MM.1S (cell line): ENCODE data around the gene INPP5F.

Experiments
- DNase-seq: peaks from one replicate; pipeline ENCODE4 v3.0.0-alpha.2; 2015
- H2AFZ ChIP-seq: fragments of 300-600 bp; sonication (generic); 2 replicates; pipeline ENCODE4 v1.6.0; 2016; ENCODE audit warnings: antibody characterized with exemption, low read length
- H3F3A ChIP-seq: fragments of 300-600 bp; sonication (generic); 2 replicates; pipeline ENCODE4 v1.6.1; 2016; ENCODE audit warnings: mild to moderate bottlenecking, antibody characterized with exemption, low read length, moderate library complexity, mixed read lengths; ENCODE audit not compliant: insufficient read depth
- H3K27ac ChIP-seq: fragments of 300-600 bp; sonication (generic); 2 replicates; pipeline ENCODE4 v1.5.1; 2016; ENCODE audit warnings: mild to moderate bottlenecking, low read length
- H3K27me3 ChIP-seq: fragments of 300-600 bp; sonication (generic); replicated peaks from 2 replicates; pipeline ENCODE4 v1.6.0; 2016; ENCODE audit warnings: low read length; ENCODE audit not compliant: insufficient read depth
- H3K36me3 ChIP-seq: fragments of 300-600 bp; sonication (generic); replicated peaks from 2 replicates; pipeline ENCODE4 v1.6.1; 2016; ENCODE audit warnings: mild to moderate bottlenecking, low read length, mixed read lengths; ENCODE audit not compliant: insufficient read depth
- H3K4me1 ChIP-seq: fragments of 300-600 bp; sonication (generic); 2 replicates; pipeline ENCODE4 v1.6.1; 2016; ENCODE audit warnings: low read length, mixed read lengths
- H3K4me2 ChIP-seq: fragments of 300-600 bp; sonication (generic); 2 replicates; pipeline ENCODE4 v1.6.0; 2016; ENCODE audit warnings: low read depth, low read length
- H3K4me3 ChIP-seq: fragments of 300-600 bp; sonication (generic); 2 replicates; pipeline ENCODE4 v1.5.1; 2016; ENCODE audit warnings: low read length, mixed read lengths
- H3K79me2 ChIP-seq: fragments of 300-600 bp; sonication (generic); 2 replicates; pipeline ENCODE4 v1.6.1; 2016; ENCODE audit warnings: mixed run types, low read length, mixed read lengths
- H3K9ac ChIP-seq: fragments of 300-600 bp; sonication (generic); 2 replicates; pipeline ENCODE4 v1.6.1; 2016; ENCODE audit warnings: low read length, mixed read lengths
- H3K9me2 ChIP-seq: fragments of 300-600 bp; sonication (generic); replicated peaks from 2 replicates; pipeline ENCODE4 v1.6.1; 2016; ENCODE audit warnings: mild to moderate bottlenecking, low read length, mixed read lengths; ENCODE audit not compliant: insufficient read depth
- H3K9me3 ChIP-seq: fragments of 300-600 bp; sonication (generic); replicated peaks from 2 replicates; pipeline ENCODE4 v1.6.1; 2016; ENCODE audit warnings: mild to moderate bottlenecking, low read length, mixed read lengths; ENCODE audit not compliant: insufficient read depth
- H4K20me1 ChIP-seq: fragments of 300-600 bp; sonication (generic); 2 replicates; pipeline ENCODE4 v1.6.1; 2016; ENCODE audit warnings: mild to moderate bottlenecking, low read length, moderate library complexity, mixed read lengths; ENCODE audit not compliant: insufficient read depth
- EZH2 ChIP-seq: fragments of 300-600 bp; sonication (generic); optimal IDR thresholded peaks from 2 replicates; pipeline ENCODE3; 2017; ENCODE audit warnings: low read depth, mild to moderate bottlenecking, antibody characterized with exemption, low read length, mixed read lengths
- EZH2phosphoT487 ChIP-seq: fragments of 300-600 bp; sonication (generic); IDR thresholded peaks from 2 replicates; pipeline ENCODE4 v1.6.1; 2018; ENCODE audit warnings: antibody characterized with exemption, low read length
- TF ChIP-seq, protein P1 (sequence below): fragments of 300-600 bp; sonication (generic); IDR thresholded peaks from 2 replicates; pipeline ENCODE4 v1.5.1; 2016; ENCODE audit warnings: antibody characterized with exemption, low read length, mixed read lengths

INPP5F gene

GRCh38 chr10:119871881-119872609 lies 146.2 kb downstream of the INPP5F start:
- no peak for TF ChIP-seq EZH2phosphoT487
- TF ChIP-seq EZH2: no peak
- TF ChIP-seq, protein P1, sequence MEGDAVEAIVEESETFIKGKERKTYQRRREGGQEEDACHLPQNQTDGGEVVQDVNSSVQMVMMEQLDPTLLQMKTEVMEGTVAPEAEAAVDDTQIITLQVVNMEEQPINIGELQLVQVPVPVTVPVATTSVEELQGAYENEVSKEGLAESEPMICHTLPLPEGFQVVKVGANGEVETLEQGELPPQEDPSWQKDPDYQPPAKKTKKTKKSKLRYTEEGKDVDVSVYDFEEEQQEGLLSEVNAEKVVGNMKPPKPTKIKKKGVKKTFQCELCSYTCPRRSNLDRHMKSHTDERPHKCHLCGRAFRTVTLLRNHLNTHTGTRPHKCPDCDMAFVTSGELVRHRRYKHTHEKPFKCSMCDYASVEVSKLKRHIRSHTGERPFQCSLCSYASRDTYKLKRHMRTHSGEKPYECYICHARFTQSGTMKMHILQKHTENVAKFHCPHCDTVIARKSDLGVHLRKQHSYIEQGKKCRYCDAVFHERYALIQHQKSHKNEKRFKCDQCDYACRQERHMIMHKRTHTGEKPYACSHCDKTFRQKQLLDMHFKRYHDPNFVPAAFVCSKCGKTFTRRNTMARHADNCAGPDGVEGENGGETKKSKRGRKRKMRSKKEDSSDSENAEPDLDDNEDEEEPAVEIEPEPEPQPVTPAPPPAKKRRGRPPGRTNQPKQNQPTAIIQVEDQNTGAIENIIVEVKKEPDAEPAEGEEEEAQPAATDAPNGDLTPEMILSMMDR: no peak
- H3K27ac ChIP-seq: peak overlapping the region; percentile 49; the same call in 1 of the 2 replicates
- H3K9me2 ChIP-seq: no peaks in the 10 kb centered on the region
- peaks cover 44% of the 10 kb centered on the region for H4K20me1 ChIP-seq
- H3K4me3 ChIP-seq: peak overlapping the region; percentile 98
- peaks cover 52% of the 10 kb centered on the region for H3K79me2 ChIP-seq
- no peaks in the 10 kb centered on the region for H3K27me3 ChIP-seq
- H3F3A ChIP-seq: peaks cover 5% of the 10 kb centered on the region; the same call in 1 of the 2 replicates
- no peaks in the 10 kb centered on the region; the same call in 1 of the 2 replicates for H3K36me3 ChIP-seq
- peaks cover 11% of the 10 kb centered on the region; the same call in 1 of the 2 replicates for H3K4me1 ChIP-seq
- peak; percentile 78 for DNase-seq
- H3K9ac ChIP-seq: peak overlapping the region; percentile 78
- peak overlapping the region; percentile 35; the same call in 1 of the 2 replicates for H2AFZ ChIP-seq
- no peaks in the 10 kb centered on the region for H3K9me3 ChIP-seq
- peak overlapping the region; percentile 76 for H3K4me2 ChIP-seq

DNA sequence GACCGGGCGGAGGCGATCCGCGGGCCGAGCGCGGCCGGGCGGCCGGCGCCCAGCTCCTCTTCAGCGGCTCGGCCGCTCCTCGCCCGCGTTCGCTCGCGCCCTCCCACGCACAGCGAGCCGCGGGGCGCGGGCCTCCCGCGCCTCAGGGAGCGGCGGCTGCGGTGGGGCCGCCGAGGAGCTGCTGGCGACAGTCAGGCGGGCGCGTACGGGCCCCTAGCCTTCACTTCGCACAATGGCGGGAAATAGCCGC lies 146.7 kb downstream of the INPP5F start, which contains the start of gene MCMBP:
Gene MCMBP (minus strand): TSS at position 234 of the 250 bp plus-strand sequence. CDS start 259 bp downstream, outside the sequence.
- Histone ChIP-seq H2AFZ (peak within 1 kb of the TSS; percentile 86), H3K9me3 (no peaks in the 10 kb centered on the region), H3K36me3 (no peaks in the 10 kb centered on the region; the same call in 1 of the 2 replicates), H3K27me3 (no peaks in the 10 kb centered on the region), H3F3A (peaks cover 5% of the 10 kb centered on the region; the same call in 1 of the 2 replicates), H3K4me3 (peak within 1 kb of the TSS; percentile 98), H3K4me1 (peaks cover 11% of the 10 kb centered on the region; the same call in 1 of the 2 replicates), H3K9ac (peak within 1 kb of the TSS; percentile 78), H3K9me2 (no peaks in the 10 kb centered on the region), H3K27ac (peak within 1 kb of the TSS; percentile 51; the same call in 1 of the 2 replicates), H3K79me2 (peaks cover 47% of the 10 kb centered on the region), H3K4me2 (peak within 1 kb of the TSS; percentile 84), H4K20me1 (peaks cover 41% of the 10 kb centered on the region)
- TF ChIP-seq, protein P1: no peak
- no peak for TF ChIP-seq EZH2phosphoT487
- TF ChIP-seq EZH2: no peak
- no peak for DNase-seq

DNA sequence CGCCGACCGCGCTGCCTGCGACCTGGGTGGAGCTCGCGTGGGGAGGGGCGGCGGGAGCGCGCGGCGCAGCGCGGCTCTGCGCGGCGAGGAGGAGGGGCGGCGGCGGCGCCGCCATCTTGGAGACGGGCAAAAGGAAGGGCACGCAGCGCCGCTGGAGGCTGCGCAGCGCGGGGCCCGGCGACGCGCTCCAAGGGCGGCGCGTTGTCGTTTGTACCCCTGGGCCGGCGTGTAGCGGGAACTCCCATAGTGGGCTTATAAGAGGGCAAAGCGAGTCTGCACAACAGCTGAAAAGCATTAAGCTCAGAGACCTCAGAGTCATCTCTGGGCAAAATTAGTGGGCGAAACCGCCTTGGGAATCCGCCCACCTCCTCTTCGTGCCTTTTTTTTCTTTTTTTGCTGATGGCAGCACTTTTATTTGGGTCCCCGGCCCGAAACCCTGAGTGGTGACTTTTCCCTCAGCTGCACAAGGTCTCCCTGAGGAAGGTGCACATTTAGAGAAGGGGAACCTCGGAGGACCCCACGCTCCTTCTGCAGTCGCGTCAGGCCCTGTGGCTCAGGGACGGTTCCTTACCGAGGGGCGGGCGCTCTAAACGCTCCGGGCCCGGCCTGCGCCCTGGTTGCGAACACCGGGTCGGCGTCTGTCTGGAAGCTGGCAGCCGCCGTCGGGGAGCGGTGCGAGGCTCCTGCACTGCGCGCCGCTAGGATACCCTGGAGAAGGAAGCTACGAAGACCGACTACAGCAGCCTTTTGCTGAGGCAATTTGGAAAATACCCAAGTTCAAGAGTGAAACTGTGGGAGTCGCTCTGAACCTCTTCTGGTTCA lies 147.2 kb downstream of the INPP5F start:
- Histone ChIP-seq H3K36me3 (no peaks in the 10 kb centered on the region; the same call in 1 of the 2 replicates), H3K4me3 (peak overlapping the region; percentile 68), H3K79me2 (peaks cover 41% of the 10 kb centered on the region), H2AFZ (peak overlapping the region; percentile 86), H3K27ac (peak overlapping the region; percentile 51; the same call in 1 of the 2 replicates), H3K9me2 (no peaks in the 10 kb centered on the region), H3K9ac (peak overlapping the region; percentile 55), H4K20me1 (peaks cover 35% of the 10 kb centered on the region), H3K27me3 (no peaks in the 10 kb centered on the region), H3F3A (peaks cover 5% of the 10 kb centered on the region; the same call in 1 of the 2 replicates), H3K9me3 (no peaks in the 10 kb centered on the region), H3K4me2 (peak overlapping the region; percentile 84), H3K4me1 (peaks cover 11% of the 10 kb centered on the region; the same call in 1 of the 2 replicates)
- DNase-seq: peak; percentile 89
- TF ChIP-seq EZH2: no peak
